Lung (tissue), 12 donors: Measurements from ENCODE around the gene CHD1. TPM values are rescaled to one million over a fixed set of nuclear protein-coding genes. Genes with fewer than 3 reads are reported as not detected.
"Not testable (repeated sequence)": the region's sequence is repeated elsewhere in the genome, so short reads cannot be mapped to it uniquely, and the experiment has no call there.

Source experiments
- ATAC-seq: fragments of 200-7000 bp; cut with Tn5 transposase; one replicate; pipeline ENCODE4 v1.9.1; 2020; ENCODE audit warnings: moderate number of reproducible peaks; ENCODE audit not compliant: insufficient read depth, low FRiP score
- DNase-seq, 3 donors: peaks; one replicate each; pipeline ENCODE4 v3.0.0-alpha.2; 2013 to 2017
- H3K27ac ChIP-seq, 2 donors: one replicate each; pipeline ENCODE4 v1.5.1; 2013; ENCODE audit warnings: mild to moderate bottlenecking in 2 of 2, moderate library complexity in 2 of 2, control low read depth in 1 of 2, inconsistent platforms in 1 of 2, low read depth in 1 of 2, low read length in 1 of 2
- H3K27me3 ChIP-seq, 3 donors: one replicate each; pipeline ENCODE4 v1.5.1; 2013; ENCODE audit warnings: low read length in 2 of 3; ENCODE audit not compliant: control insufficient read depth in 3 of 3, insufficient read depth in 3 of 3
- H3K36me3 ChIP-seq, 4 donors: one replicate each; pipeline ENCODE4 v1.5.1; 2013; ENCODE audit warnings: low read length in 4 of 4, mild to moderate bottlenecking in 1 of 4, moderate library complexity in 1 of 4; ENCODE audit not compliant: control insufficient read depth in 4 of 4, insufficient read depth in 4 of 4
- H3K4me1 ChIP-seq, 5 donors: one replicate each; pipeline ENCODE4 v1.5.1; 2013; ENCODE audit warnings: low read length in 5 of 5, mild to moderate bottlenecking in 2 of 5, moderate library complexity in 1 of 5; ENCODE audit not compliant: control insufficient read depth in 5 of 5, insufficient read depth in 5 of 5
- H3K4me3 ChIP-seq: one replicate; pipeline ENCODE4 v1.5.1; 2013; ENCODE audit warnings: mild to moderate bottlenecking, control low read depth, moderate library complexity
- H3K9ac ChIP-seq, 2 donors: one replicate each; pipeline ENCODE4 v1.5.1; 2013; ENCODE audit warnings: low read length in 2 of 2, control low read depth in 1 of 2; ENCODE audit not compliant: insufficient read depth in 1 of 2
- H3K9me3 ChIP-seq, 4 donors: one replicate each; pipeline ENCODE4 v1.5.1; 2013; ENCODE audit warnings: low read length in 3 of 4, mild to moderate bottlenecking in 1 of 4, moderate library complexity in 1 of 4; ENCODE audit not compliant: control insufficient read depth in 4 of 4, insufficient read depth in 3 of 4
- CTCF ChIP-seq: IDR thresholded peaks from 2 replicates; pipeline ENCODE4 v1.5.1; 2012; ENCODE audit warnings: mild to moderate bottlenecking; ENCODE audit errors: control extremely low read depth, extremely low read depth
- WGBS, 2 donors: extraction: QIAGEN DNeasy Blood & Tissue Kit; methylation state at CpG; one replicate each; pipeline ENCODE4 v1.1.7; 2013; 5-methylcytosine and 5-hydroxymethylcytosine counted together
- polyA plus RNA-seq, 2 donors: library from polyadenylated mRNA; stranded (reverse); fragments of 200-250 nt; gene quantifications; one replicate each; pipeline ENCODE4 v1.2.1, GENCODE V29; 2013
- total RNA-seq, 2 donors: library from RNA; depleted of rRNA in 1 of 2; stranded (reverse); fragments of >200 nt in 1 of 2; gene quantifications; one replicate each; pipeline ENCODE4 v1.2.1, GENCODE V29; 2014 to 2021
- donor health status: control.
- donor health status: control.
- donor health status: Bipolar disorder and iron deficiency.
- donor health status: healthy.
- donor health status: DM: yes; HTN: yes; CAD: no.

The CHD1 gene
- total and polyA plus RNA-seq, 4 donors: 17.8 to 126 (median 22.6) TPM

- WGBS, 2 donors: 90 to 92% methylated on average over 3 of the region's 3 CpGs
- no peak for TF ChIP-seq CTCF
- no peak for ATAC-seq
- Histone ChIP-seq H3K27me3 (no peaks in the 10 kb centered on the region), H3K36me3 (no peaks in the 10 kb centered on the region), H3K9me3 (no peaks in the 10 kb centered on the region), H3K4me1 (no peaks in the 10 kb centered on the region), H3K4me3 (no peak overlapping the region), H3K27ac (no peak overlapping the region), H3K9ac (no peak overlapping the region)
- no peak for DNase-seq
Measured at GRCh38 chr5:98961665-98962344, 33.0 kb upstream of the CHD1 start.

- Histone ChIP-seq H3K4me1 (peaks cover 0 to 2% (median 0%) of the 10 kb centered on the region in 5 donors), H3K9me3 (no peaks in the 10 kb centered on the region), H3K9ac (no peak overlapping the region), H3K27ac (no peak overlapping the region), H3K27me3 (no peaks in the 10 kb centered on the region), H3K4me3 (no peak overlapping the region), H3K36me3 (no peaks in the 10 kb centered on the region)
- WGBS, 2 donors: 61 to 81% methylated on average over 2 of the region's 2 CpGs
- no peak for TF ChIP-seq CTCF
- DNase-seq (no peak), ATAC-seq (no peak)
Measured at GRCh38 chr5:98957307-98957706, 28.5 kb upstream of the CHD1 start.

GRCh38 chr5:98955888-98956287, 27.1 kb upstream of the CHD1 start:
- DNase-seq, H3K4me1 ChIP-seq, H3K9me3 ChIP-seq, H3K4me3 ChIP-seq, H3K36me3 ChIP-seq, H3K27ac ChIP-seq, H3K9ac ChIP-seq, H3K27me3 ChIP-seq, ATAC-seq: not testable (repeated sequence)
- 88 to 95% methylated on average over 2 of the region's 3 CpGs for WGBS, 2 donors

GRCh38 chr5:98955471-98955870, 26.7 kb upstream of the CHD1 start:
- DNase-seq, H3K9ac ChIP-seq, ATAC-seq, H3K9me3 ChIP-seq, H3K36me3 ChIP-seq, H3K4me1 ChIP-seq, H3K27ac ChIP-seq, H3K27me3 ChIP-seq, H3K4me3 ChIP-seq: not testable (repeated sequence)
- 97 to 100% methylated on average over 1 to 2 of the region's 2 CpGs for WGBS, 2 donors
